GM10248 (cell line): Measurements from ENCODE around the gene HLA-DRA.

ENCODE experiments used
- CTCF ChIA-PET: fragments of 300-600 bp; sonication (Branson Sonifier 250); formaldehyde crosslinking; extraction: SDS; loops from one replicate; lab custom pipeline; 2021; ENCODE audit warnings: antibody characterized with exemption; lab: Yijun Ruan, JAX
- POLR2A ChIA-PET: fragments of 350-650 bp; sonication (Branson Sonifier 250); formaldehyde crosslinking; extraction: SDS; loops from one replicate; lab custom pipeline; 2020; ENCODE audit warnings: antibody characterized with exemption; lab: Yijun Ruan, JAX
- DNase-seq: peaks from one replicate; pipeline ENCODE4 v3.0.0; 2012; ENCODE audit errors: extremely low spot score
- TF ChIP-seq, protein P1 (sequence below): IDR thresholded peaks from 2 replicates; pipeline ENCODE4 v1.5.1; 2012; ENCODE audit warnings: mild to moderate bottlenecking, low read depth; ENCODE audit errors: extremely low read depth, missing control alignments, control extremely low read depth

HLA-DRA gene

DNA sequence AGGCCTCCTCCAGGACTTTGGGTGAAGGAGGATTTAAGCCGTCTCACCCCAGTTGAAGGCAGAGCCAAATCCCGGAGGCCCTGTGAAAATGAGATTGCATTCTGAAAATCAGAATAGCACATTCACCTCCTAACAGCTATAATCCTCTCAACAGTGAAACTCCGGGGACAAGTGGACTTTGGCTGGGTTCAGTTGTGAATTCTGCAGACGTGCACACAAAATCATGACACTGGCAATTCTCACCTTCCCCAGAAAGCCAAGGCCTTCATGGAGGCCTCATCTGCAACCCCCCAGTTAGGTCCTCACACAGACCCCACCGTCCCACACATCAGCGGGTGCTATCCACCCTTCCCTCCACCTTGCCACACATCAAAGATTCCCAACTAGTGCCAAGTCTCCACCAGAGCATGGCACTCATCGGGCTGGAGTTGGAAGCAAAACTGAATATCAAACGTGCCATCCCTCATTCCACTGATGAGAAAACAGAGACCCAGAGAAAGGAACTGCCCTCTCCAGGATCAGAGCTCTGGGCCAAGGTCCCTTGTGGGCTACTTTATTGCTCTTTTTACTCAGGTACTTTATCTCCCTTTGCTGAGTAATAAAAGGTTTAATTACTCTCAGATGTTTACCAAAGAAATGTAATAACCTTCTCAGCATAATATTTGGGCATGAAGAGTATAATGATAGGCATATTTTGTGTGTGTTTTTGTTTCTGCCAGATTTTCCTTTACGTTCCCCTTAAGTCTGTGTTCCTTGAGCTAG, 27.9 kb upstream of the HLA-DRA start:
- TF ChIP-seq, protein P1, sequence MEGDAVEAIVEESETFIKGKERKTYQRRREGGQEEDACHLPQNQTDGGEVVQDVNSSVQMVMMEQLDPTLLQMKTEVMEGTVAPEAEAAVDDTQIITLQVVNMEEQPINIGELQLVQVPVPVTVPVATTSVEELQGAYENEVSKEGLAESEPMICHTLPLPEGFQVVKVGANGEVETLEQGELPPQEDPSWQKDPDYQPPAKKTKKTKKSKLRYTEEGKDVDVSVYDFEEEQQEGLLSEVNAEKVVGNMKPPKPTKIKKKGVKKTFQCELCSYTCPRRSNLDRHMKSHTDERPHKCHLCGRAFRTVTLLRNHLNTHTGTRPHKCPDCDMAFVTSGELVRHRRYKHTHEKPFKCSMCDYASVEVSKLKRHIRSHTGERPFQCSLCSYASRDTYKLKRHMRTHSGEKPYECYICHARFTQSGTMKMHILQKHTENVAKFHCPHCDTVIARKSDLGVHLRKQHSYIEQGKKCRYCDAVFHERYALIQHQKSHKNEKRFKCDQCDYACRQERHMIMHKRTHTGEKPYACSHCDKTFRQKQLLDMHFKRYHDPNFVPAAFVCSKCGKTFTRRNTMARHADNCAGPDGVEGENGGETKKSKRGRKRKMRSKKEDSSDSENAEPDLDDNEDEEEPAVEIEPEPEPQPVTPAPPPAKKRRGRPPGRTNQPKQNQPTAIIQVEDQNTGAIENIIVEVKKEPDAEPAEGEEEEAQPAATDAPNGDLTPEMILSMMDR, result no peak
- ChIA-PET POLR2A (no interaction called here), CTCF (interaction anchor here (1.3 to 14.8 kb wide), 8 partner anchors 10 to 458 kb away, joined by 3 to 234 read pairs (median 54); partner anchors contain the start of gene BTNL2)
- no peak for DNase-seq

DNA sequence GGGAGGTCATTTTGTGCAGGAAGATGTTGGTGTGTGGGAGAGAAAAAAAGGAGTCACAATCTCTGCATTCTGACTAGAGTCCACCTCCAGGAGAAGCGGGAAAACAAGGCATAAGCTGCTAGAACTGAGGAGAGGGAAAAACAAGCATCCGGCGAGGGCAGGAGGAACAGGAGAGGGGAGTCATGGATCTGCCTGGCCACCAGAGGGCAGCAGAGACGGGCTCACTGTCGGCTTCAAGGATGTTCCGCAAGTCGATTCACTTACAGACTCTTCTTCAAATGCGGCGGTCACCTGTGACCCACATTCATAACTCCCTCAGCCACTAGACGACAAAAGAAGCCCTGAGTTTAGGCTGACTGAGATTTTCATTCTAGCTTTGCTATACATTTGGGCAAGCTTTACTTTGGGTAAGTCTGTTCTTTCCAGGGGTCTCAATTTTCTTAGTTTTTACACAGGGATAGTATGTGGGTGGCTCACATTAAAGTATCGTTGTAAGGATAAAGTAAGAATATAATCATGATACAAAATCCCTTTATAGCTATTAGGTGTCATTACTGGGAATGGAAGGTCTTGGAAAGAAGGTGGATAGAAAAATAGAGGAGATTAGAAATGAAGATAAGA, 26.1 kb upstream of the HLA-DRA start:
- DNase-seq, result peak; percentile 80
- POLR2A ChIA-PET, result no interaction called here
- TF ChIP-seq, protein P1, result peak; percentile 92
- CTCF ChIA-PET, result interaction anchor here (0.7 to 14.8 kb wide), 49 partner anchors 12 to 462 kb away, joined by 3 to 234 read pairs (median 4); partner anchors contain the start of genes BTNL2, PSMB9, TAP1 and TAP2

DNA sequence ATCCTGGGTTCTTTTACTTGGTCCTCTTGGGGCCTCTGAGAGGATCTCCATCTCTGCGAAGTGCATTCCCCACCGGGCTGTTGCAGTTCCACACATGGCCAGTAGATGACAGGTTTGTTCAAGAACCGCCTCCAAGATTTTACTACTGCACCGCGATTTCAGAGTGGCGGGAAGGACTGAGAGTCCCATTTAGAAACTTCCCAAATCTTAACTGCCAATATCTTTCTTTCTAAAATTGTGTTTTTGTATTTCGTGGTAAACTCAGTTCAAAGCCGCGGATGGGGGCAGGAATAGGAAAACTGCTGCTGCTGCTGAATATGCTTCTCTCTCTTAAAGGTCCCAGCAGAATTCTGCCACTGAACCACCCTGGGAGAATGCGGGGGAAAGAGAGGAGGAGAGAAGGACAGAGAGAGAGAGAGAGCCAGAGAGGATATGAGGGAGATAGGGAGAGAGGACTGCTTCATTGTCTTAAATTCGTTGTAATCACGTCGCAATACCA, 24.1 kb upstream of the HLA-DRA start:
- ChIA-PET POLR2A (no interaction called here), CTCF (interaction anchor here (1.0 to 14.8 kb wide), 12 partner anchors 9 to 454 kb away, joined by 3 to 234 read pairs (median 27); partner anchors contain the start of genes BTNL2 and TAP2)
- TF ChIP-seq, protein P1, result peak; percentile 98
- peak; percentile 53 for DNase-seq

- TF ChIP-seq, protein P1, result no peak
- ChIA-PET CTCF (interaction anchor here (1.0 to 14.8 kb wide), 12 partner anchors 9 to 454 kb away, joined by 3 to 234 read pairs (median 10); partner anchors contain the start of genes BTNL2 and TAP2), POLR2A (no interaction called here)
- DNase-seq, result no peak
These were observed 23.7 kb upstream of the HLA-DRA start for GRCh38 chr6:32416036-32416435.

GRCh38 chr6:32424589-32425300, 14.9 kb upstream of the HLA-DRA start:
- ChIA-PET CTCF (interaction anchor here (0.7 to 5.0 kb wide), 12 partner anchors 8 to 373 kb away, joined by 3 to 44 read pairs (median 6); no protein-coding TSS in a partner anchor), POLR2A (no interaction called here)
- TF ChIP-seq, protein P1, result no peak
- no peak for DNase-seq
